ENCODE measurements around the gene GRAMD1B. TPM values are rescaled to one million over a fixed set of nuclear protein-coding genes. Genes with fewer than 3 reads are reported as not detected.
"Not testable (repeated sequence)": the region's sequence is repeated elsewhere in the genome, so short reads cannot be mapped to it uniquely, and the experiment has no call there.

The GRAMD1B gene
- polyA plus RNA-seq, 10 donors, result 3.9 to 9.8 (median 8.4) TPM

DNA sequence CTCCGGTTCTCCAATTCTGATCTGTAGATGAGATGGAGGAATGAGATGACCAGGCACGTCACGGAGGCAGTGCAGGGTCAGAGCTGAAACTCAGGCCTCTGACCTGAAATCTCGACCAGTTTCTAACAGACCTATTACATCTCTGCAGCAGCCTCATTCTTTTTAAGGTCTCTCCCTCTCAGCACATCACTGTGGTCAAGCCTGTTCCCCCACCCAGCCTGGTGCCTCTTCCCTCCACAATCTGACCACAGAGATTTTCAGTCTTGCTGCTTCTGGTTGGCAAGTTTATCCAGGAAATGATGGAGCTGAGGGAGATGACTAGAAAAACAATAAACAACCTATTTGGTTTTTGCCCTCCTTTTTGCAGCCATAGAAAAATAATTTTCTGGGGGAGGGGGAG is 9.5 kb downstream of the GRAMD1B start:
- DNase-seq, result no peak

DNA sequence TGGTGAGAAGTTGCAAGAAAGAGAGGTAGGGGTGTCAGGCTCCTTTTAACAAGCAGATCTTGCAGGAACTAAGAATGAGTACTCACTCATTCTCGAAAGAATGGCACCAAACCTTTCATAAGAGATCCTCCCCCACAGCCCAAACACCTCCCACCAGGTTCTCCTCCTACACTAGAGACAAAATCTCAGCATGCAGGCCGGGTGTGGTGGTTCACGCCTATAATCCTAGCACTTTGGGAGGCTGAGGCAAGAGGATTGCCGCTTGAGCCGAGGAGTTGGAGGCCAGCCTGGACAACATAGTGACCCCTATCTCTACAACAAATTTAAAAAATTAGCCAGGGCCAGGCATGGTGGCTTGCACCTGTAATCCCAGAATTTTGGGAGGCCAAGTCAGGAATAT is 11.1 kb downstream of the GRAMD1B start:
- DNase-seq, result no peak

DNA sequence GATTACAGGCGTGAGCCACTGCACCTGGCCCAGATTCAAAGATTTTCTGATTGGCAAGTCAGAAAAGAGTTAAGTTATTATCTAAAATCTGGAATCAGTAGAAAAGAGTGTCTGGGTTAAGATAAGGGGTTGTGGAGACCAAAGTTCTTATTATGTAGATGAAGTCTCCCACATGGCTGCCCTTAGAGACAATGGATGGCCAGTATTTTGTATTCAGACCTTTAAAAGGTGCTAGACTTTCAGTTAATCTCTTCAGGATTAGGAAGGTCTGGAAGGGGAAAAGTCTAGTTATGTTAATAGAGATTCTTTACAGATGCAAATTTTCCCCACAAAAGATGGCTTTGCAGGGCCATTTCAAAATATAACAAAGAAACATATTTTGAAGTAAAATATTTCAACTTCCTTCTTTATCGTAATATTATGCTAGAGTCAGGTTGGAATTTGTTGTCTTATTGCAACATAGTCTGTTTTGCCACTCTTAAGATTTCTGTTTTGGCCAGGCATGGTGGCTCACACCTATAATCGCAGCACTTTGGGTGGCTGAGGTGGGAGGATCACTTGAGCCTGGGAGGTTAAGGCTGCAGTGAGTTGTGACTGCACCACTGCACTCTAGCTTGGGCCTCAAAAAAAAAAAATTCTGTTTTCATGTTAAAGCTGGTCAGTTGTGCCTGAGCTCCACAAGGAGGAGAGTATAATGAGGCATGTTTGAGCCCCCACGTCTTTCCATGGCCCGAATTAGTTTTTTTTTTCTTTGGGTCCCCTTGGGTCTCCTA is 14.0 kb downstream of the GRAMD1B start:
- DNase-seq, result no peak

DNA sequence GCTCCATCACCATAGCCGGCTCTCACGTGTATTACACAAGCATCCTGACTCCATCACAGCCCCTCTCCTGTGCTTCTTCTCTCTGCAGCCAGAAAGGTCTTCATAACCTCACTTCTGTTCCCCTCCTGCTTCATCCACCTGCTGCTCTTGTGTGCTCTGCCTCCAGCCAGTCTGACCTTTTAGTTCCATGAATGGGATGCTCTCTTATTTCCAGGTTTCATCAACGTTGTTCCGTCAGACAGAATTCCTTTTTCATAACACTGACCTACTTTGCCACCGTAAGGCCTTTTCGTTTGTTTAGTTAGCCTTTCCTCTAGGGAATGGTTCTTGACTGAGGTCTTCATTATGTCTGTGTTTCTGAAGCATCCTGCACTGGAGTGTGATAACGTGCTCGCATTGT is 18.8 kb downstream of the GRAMD1B start:
- DNase-seq, result no peak

DNA sequence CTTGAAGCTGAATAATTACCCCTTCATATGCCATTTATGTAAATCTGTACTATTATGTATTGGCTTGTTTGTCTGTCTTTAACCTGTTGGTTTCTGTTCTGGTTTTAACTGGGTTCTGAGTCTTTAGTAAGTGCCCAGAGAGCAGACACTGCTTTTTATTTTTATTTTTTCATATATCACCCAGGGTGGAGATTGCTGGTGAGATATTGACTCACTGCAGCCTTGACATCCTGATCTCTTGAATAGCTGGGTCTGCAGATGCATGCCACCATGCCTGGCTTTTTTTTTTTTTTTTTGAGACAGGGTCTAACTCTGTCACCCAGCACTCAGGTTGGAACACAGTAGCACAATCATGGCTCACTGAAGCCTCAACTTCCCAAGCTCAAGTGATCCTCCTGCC is 19.4 kb downstream of the GRAMD1B start:
- no peak for DNase-seq

DNA sequence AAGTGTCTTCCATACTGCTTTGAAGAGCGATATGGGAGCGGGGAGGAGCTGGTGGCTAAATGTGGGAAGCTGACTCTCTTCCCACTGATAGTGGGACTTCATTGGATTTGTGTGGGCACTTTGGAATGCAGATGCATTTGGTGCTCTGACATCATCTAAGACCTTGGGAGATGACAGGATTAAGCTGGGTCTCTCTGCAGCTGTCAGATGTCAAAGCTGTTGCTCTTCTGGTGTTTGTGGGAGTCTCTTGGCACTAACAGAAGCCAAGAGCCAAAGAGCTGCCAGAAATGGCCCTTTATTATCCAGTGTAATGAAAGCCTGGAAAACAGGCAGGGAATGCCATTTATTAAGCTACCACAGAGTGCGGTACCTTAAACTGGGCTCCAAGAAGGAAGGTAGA is 20.6 kb downstream of the GRAMD1B start:
- DNase-seq, result peak; percentile 53 to 69 (median 64)

DNA sequence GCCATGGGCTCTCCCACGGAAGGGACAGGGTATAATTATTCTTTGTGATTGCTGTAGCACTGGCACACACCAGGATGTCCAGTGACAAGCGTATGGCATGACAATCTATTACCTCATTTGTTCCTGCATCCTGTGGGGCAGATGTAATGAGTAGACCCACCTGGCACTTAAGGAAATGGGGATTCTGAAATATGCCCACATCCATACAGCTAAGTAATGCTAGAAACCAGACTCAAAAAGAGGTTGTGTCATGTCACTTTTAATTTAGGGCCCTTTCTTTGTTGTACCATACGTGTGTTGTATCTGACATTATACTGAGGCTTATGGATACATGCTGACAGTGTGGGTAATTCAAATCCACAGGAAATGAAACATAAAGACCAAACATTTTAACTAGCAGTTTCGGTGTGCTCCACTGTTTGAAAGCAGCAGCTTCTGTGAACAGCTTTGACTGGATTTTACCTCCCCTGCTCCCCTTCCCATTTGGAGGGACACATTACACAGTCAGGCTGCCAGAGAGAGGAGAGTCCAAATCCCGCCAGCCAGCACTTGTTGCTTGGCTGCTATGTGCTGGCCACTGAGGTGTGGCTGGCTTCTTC is 21.2 kb downstream of the GRAMD1B start:
- peak in 1 of 3 donors; percentile 17 for DNase-seq

DNA sequence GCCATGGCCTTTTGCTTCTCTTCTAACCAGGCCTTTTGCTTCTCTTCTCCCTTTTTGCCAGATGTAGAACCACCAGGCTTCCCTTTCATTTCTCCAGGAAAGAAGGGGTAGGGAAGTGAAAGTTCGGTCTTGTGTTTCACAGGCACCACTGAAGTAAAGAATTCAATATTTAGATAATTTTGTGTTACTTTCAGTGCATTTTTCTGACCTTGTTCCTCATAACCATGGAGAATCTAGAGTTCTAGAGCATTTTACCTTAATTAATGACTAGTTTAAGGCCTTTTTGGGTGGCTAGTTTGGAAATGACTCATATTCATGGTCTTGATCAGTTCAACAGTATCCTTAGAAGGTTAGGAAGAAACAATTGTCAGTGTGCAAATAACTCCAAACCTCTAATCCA is 22.7 kb downstream of the GRAMD1B start:
- DNase-seq, result peak in 1 of 3 donors; percentile 21

DNA sequence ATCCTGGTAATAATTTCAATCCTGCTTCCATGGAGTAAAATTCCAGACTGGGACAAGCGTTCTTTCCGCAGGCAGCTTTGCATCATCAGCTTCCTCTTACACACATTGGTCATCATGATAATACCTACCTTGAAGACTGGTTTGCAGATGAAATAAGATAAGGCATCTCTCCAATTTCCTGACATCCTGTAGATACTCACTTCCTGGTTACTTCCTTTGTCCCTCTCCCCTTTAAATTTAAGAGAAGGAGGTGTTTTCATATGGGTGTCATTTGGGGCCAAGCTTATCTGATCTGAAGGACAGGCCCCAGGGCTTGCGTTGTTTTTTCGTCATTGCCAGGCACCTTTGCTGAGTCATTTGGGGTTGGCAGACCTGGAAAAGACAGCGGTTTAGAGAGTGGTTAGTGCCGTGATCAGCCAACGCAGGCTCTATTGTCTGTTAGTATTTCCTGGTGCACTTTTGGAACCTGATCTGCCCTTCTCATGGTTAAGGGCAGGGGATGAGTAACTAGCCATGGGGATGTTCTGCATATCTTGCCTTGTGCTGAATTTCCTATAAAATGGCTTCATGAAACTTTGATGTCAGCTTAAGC is 24.1 kb downstream of the GRAMD1B start:
- DNase-seq, result no peak

DNA sequence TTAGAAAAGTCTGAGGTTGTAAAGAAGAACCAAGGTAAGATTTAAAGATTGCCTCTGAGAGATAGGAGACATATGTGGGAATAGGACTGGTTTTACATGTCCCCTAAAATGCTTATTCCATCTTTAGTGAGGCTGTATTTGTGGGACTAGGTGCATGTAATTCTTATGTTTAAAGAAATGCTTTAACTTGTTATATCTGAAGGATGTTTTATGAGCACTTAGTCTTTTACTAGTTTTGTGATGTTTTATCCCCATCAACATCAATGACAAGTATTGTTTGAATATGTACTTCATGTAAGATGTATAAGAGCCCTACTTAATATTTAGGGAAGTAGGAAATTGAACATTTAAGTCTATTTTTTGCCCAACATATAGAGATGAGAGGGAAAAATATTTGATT is 24.7 kb downstream of the GRAMD1B start:
- no peak for DNase-seq

DNA sequence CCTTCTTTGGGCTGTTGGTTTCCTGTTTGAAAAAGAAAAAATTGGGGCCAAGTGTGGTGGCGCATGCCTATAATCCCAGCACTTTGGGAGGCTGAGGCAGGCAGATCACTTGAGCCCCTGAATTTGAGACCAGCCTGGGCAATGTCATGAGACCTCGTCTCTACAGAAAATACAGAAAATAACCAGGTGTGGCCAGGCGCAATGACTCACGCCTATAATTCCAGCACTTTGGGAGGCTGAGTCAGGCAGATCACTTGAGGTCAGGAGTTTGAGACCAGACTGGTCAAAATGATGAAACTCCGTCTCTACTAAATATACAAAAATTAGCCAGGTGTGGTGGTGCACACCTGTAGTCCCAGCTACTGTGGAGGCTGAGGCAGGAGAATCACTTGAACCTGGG is 26.4 kb downstream of the GRAMD1B start:
- not testable (repeated sequence) for DNase-seq

DNA sequence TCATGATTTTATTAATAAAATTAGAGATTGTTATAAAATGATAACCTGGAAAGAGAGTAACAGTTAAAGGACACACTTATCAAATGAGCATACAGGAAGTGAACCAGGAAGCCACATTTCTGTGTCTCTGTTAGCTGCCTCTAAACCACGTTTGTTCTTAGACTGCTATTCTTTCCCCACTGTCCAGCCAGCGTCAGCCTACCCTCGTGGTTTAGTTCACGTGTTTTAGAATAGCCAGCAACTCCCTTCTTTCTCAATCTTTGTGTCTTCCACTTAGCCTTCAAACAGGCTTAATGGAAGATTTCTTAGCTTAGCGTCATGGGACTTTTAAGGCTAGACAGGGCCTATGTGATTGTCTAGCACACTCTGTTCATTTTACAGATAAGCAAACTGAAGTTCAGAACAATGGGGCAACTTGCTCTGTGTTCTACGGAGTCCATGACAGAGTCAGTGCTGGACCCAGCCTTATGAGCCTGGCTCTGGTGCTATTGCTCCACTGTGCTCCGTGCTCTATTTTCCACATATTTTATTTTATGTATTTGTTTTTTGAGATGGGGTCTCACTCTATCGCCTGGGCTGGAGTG is 27.2 kb downstream of the GRAMD1B start:
- DNase-seq, result peak in 1 of 3 donors; percentile 29

DNA sequence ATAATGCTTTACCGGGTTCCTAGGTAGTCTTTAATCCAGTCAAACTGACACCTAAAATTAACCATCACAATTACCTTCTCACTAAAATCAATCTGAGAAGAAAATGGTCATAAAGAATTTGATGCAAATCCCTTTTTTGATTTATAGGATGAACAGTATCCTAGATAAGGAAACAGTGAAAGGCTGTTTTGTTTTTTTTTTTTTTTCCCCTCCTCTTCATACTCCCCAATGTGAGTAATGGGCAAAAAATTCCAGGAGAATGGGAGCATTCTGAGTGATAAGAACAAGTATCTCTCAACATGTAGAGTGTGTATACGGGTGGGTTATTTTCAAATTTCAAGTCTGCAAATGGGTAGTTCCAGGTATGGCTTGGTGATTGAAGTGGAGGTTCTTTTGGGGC is 28.4 kb downstream of the GRAMD1B start:
- DNase-seq, result no peak

DNA sequence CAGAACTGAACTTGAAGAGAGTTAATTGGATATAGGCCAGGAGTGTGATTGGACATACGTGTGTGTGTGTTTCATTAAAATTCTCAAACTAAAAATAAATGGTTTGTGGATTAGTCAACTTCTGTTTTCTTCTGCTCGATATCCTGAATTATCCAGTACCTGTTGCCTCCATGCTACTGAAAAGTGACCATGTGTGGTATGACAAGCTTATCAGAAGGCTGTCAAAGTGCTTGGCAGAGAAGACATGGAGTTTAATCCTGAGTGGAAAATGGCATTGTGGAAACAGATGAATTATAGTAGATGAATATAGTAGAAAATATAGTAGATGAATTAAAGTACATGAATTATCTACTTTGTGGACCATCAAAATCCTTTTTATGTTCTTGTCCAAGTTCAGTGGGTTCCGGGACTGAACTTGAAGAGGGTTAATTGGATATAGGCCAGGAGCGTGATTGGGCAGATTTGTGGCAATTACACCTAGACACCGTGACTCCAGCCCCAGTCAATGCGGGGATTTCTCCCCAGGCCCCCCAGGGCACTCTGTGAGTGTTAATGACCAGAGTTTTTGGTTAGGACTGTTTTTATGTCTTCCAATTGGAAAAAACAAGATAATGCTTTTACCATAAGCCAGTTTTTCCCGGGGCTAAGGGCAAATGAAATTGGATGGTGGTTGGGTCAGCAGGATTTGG is 30.1 kb downstream of the GRAMD1B start:
- DNase-seq, result no peak

DNA sequence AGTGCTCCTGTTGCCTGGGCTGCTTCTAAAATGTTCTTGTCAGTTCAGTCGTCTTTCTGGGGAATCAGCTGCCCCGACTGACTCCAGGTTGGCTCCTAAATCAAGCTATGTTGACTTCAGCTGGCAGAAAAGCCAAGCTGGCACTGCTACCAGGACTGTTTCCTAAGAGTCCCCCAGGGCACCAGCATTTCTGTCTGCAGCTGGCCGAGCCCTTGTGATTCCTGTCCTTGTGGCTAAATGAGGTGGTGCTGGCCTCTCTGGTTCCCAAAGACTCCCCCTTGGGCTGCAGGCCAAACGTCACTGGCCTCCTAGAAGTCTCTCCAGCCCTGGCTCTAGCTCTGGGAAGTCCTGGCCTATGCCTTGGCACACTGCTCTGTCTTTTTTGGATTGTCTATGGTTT is 31.1 kb downstream of the GRAMD1B start:
- DNase-seq, result peak in 1 of 3 donors; percentile 48

DNA sequence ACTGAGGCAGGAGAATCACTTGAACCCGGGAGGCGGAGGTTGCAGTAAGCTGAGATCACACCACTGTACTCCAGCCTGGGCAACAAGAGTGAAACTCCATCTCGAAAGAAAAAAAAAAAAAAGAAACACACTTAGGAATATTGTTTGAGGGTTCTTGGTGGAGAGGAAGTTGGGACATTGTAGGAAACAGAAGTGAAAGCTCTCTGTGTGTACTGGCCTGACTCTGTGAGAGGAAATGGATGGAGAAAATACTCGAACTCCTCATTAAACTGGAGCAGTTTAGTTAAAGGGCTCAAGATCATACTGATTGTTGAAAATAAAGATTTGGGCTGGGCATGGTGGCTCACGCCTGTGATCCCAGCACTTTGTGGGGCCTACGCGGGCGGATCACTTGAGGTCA is 35.6 kb downstream of the GRAMD1B start:
- DNase-seq, result not testable (repeated sequence)

DNA sequence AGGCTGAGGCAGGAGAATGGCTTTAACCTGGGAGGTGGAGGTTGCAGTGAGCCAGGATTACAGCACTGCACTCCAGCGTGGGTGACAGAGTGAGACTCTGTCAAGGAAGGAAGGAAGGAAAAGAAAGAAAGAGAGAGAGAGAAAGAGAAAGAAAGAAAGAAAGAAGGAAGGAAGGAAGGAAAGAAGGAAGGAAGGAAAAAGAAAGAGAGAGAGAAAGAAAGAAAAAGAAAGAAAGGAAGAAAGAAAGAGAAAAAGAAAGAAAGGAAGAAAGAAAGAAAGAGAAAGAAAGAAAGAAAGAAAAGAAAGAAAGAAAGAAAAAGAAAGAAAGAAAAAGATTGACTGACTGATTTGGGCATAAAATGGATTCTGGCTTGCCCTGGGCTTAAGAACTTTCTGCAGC is 36.1 kb downstream of the GRAMD1B start:
- not testable (repeated sequence) for DNase-seq

DNA sequence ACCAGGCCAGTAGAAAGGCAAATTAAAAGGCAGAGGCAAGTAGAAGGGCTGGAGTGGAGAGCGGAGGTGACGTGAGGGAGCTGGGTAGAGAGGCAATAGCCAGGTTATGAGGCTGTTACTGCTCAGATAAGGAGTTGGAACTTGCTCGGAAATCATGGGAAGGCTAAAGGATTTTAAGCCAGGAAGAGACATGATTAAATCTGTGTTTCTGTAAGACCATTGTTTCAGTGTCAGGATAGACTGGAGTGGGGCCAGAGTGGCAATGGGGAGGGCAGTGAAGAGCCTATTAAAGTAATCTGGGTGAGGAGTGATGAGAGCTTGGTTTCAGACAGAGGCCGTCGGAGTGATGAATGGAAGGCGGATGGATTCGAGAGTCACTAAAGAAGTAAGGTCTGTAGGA is 39.0 kb downstream of the GRAMD1B start:
- DNase-seq, result no peak

DNA sequence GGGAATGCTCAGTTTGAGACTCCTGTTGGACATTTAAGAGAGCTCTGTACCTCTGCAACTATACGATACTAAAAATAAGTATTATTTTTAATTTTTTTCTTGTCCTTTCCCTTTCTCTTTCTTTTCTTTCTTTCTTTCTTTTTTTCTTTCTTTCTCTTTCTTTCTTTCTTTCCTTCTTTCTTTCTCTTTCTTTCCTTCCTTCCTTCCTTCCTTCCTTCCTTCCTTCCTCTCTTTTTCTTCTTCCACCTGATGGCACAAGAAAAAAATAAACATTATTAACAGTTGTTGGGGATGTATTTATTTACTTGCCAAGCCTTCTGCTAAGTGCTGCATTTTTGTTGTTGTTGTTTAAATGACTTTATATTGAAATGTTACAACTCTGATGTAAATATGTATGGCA is 39.5 kb downstream of the GRAMD1B start:
- DNase-seq, result no peak

DNA sequence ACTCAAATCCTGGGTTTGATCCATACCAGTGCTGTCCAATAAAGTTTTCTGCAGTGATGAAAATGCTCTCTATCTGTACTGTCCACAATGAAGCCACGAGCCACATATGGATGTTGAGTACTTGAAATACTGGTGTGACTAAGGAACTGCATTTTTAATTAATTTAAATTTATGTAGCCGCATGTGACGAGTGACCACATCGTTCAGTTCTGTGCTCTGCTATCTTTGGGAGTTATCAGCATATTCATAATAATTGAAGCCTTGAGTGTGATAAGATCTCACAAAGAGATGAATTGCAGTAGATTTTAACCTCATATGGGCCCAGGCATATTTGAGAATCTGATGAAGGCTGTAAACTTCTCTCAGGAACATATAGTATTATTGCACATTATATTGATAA is 40.8 kb downstream of the GRAMD1B start:
- no peak for DNase-seq

DNA sequence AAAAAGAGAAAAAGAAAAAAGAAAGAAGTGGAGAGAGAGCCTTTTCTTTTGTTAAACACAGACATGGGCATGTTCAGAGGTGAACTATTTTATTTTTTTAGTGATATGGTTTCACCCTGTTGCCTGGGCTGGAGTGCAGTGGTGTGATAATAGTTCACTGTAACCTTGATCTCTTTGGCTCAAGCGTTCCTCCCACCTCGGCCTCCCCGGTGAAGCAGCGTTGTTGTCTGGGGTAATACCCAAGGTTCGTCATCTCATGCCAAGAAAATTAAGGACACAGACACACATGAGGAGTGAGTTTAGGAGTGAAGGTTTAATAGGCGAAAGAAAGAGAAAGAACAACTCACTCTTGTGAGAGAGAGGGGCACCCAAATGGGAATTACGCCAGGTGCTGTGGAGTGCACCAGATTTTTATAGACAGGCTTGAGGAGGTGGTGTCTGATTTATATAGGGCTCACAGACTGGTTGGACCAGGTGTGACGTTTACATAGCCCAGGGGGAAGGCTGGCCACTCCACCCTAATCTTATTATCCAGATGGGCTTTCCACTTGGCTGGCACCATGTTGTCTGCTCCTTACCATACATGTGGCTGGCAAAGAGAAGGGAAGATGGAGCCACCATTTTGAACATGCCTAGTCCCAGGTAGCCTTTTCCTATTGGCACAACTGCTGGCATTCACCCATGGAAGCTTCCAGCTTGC is 42.3 kb downstream of the GRAMD1B start:
- no peak for DNase-seq
